Stomach (tissue), 19 donors: ENCODE data around the gene CCDC63. TPM values are rescaled to one million over a fixed set of nuclear protein-coding genes. Genes with fewer than 3 reads are reported as not detected.

Source experiments
- DNase-seq, 2 donors: peaks; one replicate each; pipeline versions ENCODE4 v3.0.0 to v3.0.0-alpha.2; 2013 to 2019
- H3K27ac ChIP-seq, 5 donors: fragments of 200-600 bp in 4 of 5; sonication (generic) in 4 of 5; one replicate each; pipeline ENCODE4 v1.5.1; 2013 to 2019; ENCODE audit warnings: mild to moderate bottlenecking in 1 of 5, moderate library complexity in 1 of 5
- H3K27me3 ChIP-seq, 3 donors: fragments of 200-600 bp; sonication (generic); one replicate each; pipeline ENCODE4 v1.5.1; 2017 to 2019; ENCODE audit warnings: mixed run types in 1 of 3
- H3K36me3 ChIP-seq, 4 donors: fragments of 200-600 bp; sonication (generic); 1 replicate in 3 of 4; 2 replicates in 1 of 4; pipeline ENCODE4 v1.5.1; 2016 to 2019
- H3K4me1 ChIP-seq, 4 donors: fragments of 200-600 bp; sonication (generic); one replicate each; pipeline ENCODE4 v1.5.1; 2016 to 2019
- H3K4me3 ChIP-seq, 4 donors: fragments of 200-600 bp; sonication (generic) in 3 of 4; one replicate each; pipeline ENCODE4 v1.5.1; 2016 to 2019; ENCODE audit warnings: mild to moderate bottlenecking in 1 of 4
- H3K9me3 ChIP-seq, 4 donors: fragments of 200-600 bp; sonication (generic); one replicate each; pipeline ENCODE4 v1.5.1; 2016 to 2019
- CTCF ChIP-seq, 7 experiments: fragments of 450-650 bp in 4 of 7; fragments of 200-600 bp in 3 of 7; sonication (generic) in 3 of 7; IDR thresholded peaks; one replicate each; pipeline ENCODE4 v1.5.1; 2016 to 2019; ENCODE audit warnings: antibody characterized with exemption in 7 of 7, control low read depth in 2 of 7, mild to moderate bottlenecking in 1 of 7
- EP300 ChIP-seq: sonication (generic); formaldehyde crosslinking; IDR thresholded peaks from one replicate; pipeline ENCODE4 v1.6.1; 2017; ENCODE audit warnings: antibody characterized with exemption
- POLR2A ChIP-seq, 4 donors: fragments of 450-650 bp; IDR thresholded peaks; one replicate each; pipeline ENCODE4 v1.6.1; 2016; ENCODE audit warnings: antibody characterized with exemption in 4 of 4, control low read depth in 2 of 4, mild to moderate bottlenecking in 1 of 4, moderate library complexity in 1 of 4
- POLR2AphosphoS5 ChIP-seq, 3 donors: sonication (generic); formaldehyde crosslinking; IDR thresholded peaks; one replicate each; pipeline ENCODE4 v1.6.1; 2016; ENCODE audit warnings: antibody characterized with exemption in 3 of 3
- WGBS, 5 donors: extraction: QIAGEN DNeasy Blood & Tissue Kit in 3 of 5; methylation state at CpG; one replicate each; pipeline versions ENCODE4 v1.1.5 to v1.1.7; 2013 to 2018; 5-methylcytosine and 5-hydroxymethylcytosine counted together
- intact Hi-C: fragments of 100-400 bp; cut with DNase I; formaldehyde crosslinking; loops from one replicate; pipeline ENCODE4 v1.15.1; 2023; ENCODE audit warnings: low total_unique reads
- long read RNA-seq, 10 donors: transcript quantifications; one replicate each; lab custom pipeline, GENCODE V29; 2026
- polyA plus RNA-seq, 3 donors: library from polyadenylated mRNA; stranded (reverse); fragments of 200-250 nt; gene quantifications; one replicate each; pipeline ENCODE4 v1.2.3, GENCODE V29; 2013
- total RNA-seq, 5 donors: library from RNA; depleted of rRNA; stranded (reverse); fragments of >200 nt; gene quantifications; one replicate each; pipeline versions ENCODE4 v1.1.0 to v1.2.3, GENCODE V29; 2014 to 2016
- donor health status: healthy with polysubstance abuse.
- donor health status: Bipolar disorder and iron deficiency.
- donor health status: healthy.

Gene CCDC63
- not detected for total RNA-seq
- not detected for polyA plus RNA-seq
- long read RNA-seq, donor 1 = 0 reads
- long read RNA-seq, donor 2 = 0 reads
- long read RNA-seq, donor 3 = 0 reads
- long read RNA-seq, donor 4 = 0 reads
- long read RNA-seq, donor 5 = 0 reads
- long read RNA-seq, donor 6 = 0 reads
- long read RNA-seq, donor 7 = 0 reads
- long read RNA-seq, donor 8 = 0 reads
- long read RNA-seq, donor 9 = 0 reads
- long read RNA-seq, donor 10 = 0 reads

- TF ChIP-seq POLR2A (IDR thresholded peaks at IDR 0.05) (no peak), CTCF (IDR thresholded peaks at IDR 0.05) (peak in 3 of 7 experiments; percentile 13 to 32 (median 24)), POLR2AphosphoS5 (IDR thresholded peaks at IDR 0.05) (no peak)
- intact Hi-C loops = no loop called here
- Histone ChIP-seq H3K4me1 (peaks cover 0 to 21% (median 10%) of the 10 kb centered on the region in 4 donors), H3K27ac (no peak within 1 kb of the TSS), H3K9me3 (no peaks in the 10 kb centered on the region), H3K36me3 (no peaks in the 10 kb centered on the region), H3K4me3 (peak within 1 kb of the TSS; percentile 14 to 40 (median 27)), H3K27me3 (peaks cover 0 to 35% (median 28%) of the 10 kb centered on the region in 3 donors)
- 16 to 30% (median 17%) methylated on average over 36 to 60 of the region's 60 CpGs for WGBS, 5 donors
- peak; percentile 58 to 80 for DNase-seq
Observed at GRCh38 chr12:110846615-110847566, at the start of gene CCDC63. TSS of gene CCDC63 (plus strand) at chr12:110846987. CDS start at chr12:110852955, 5,968 bp downstream.

- H3K36me3 ChIP-seq = no peaks in the 10 kb centered on the region
- no peaks in the 10 kb centered on the region for H3K27me3 ChIP-seq
- H3K4me1 ChIP-seq = peaks cover 0 to 4% (median 0%) of the 10 kb centered on the region in 4 donors
- TF ChIP-seq POLR2A (IDR thresholded peaks at IDR 0.05) (no peak), EP300 (no peak), POLR2AphosphoS5 (IDR thresholded peaks at IDR 0.05) (no peak), CTCF (IDR thresholded peaks at IDR 0.05) (no peak)
- intact Hi-C loops = no loop called here
- 41 to 61% (median 55%) methylated on average over 3 of the region's 3 CpGs for WGBS, 5 donors
- no peak overlapping the region for H3K4me3 ChIP-seq
- H3K27ac ChIP-seq = no peak overlapping the region
- DNase-seq = no peak
- H3K9me3 ChIP-seq = peaks cover 0 to 15% (median 8%) of the 10 kb centered on the region in 4 donors
Observed at GRCh38 chr12:110798461-110798860, 48.3 kb upstream of the CCDC63 start.

GRCh38 chr12:110802489-110802888, 44.3 kb upstream of the CCDC63 start:
- Histone ChIP-seq H3K4me3 (no peak overlapping the region), H3K36me3 (no peaks in the 10 kb centered on the region), H3K27ac (no peak overlapping the region), H3K27me3 (no peaks in the 10 kb centered on the region), H3K9me3 (peaks cover 0 to 25% (median 17%) of the 10 kb centered on the region in 4 donors), H3K4me1 (no peaks in the 10 kb centered on the region)
- intact Hi-C loops = no loop called here
- no peak for DNase-seq
- TF ChIP-seq POLR2A (IDR thresholded peaks at IDR 0.05) (no peak), EP300 (no peak)

- no peak for DNase-seq
- Histone ChIP-seq H3K4me1 (no peaks in the 10 kb centered on the region), H3K9me3 (peaks cover 0 to 25% (median 16%) of the 10 kb centered on the region in 4 donors), H3K36me3 (no peaks in the 10 kb centered on the region), H3K27me3 (no peaks in the 10 kb centered on the region), H3K4me3 (no peak overlapping the region), H3K27ac (no peak overlapping the region)
- TF ChIP-seq EP300 (no peak), POLR2A (IDR thresholded peaks at IDR 0.05) (no peak), POLR2AphosphoS5 (IDR thresholded peaks at IDR 0.05) (no peak), CTCF (IDR thresholded peaks at IDR 0.05) (no peak)
- intact Hi-C loops = no loop called here
- WGBS, 5 donors = 39 to 79% (median 60%) methylated on average over 3 of the region's 3 CpGs
Observed at GRCh38 chr12:110804406-110804805, 42.4 kb upstream of the CCDC63 start.
